K562 treated with DMSO at 1 percent for 48 hours (cell line): ENCODE measurements around the gene CEP85L. TPM values are rescaled to one million over a fixed set of nuclear protein-coding genes. Genes with fewer than 3 reads are reported as not detected.

Experiments used
- total RNA-seq: library from RNA; unstranded; fragments of 300-600 nt; gene quantifications from 2 replicates; pipeline ENCODE4 v1.2.3, GENCODE V29; 2022; ENCODE audit warnings: low replicate concordance; ENCODE audit errors: extremely low read depth

CEP85L gene
- total RNA-seq = not detected in 2 replicates

DNA sequence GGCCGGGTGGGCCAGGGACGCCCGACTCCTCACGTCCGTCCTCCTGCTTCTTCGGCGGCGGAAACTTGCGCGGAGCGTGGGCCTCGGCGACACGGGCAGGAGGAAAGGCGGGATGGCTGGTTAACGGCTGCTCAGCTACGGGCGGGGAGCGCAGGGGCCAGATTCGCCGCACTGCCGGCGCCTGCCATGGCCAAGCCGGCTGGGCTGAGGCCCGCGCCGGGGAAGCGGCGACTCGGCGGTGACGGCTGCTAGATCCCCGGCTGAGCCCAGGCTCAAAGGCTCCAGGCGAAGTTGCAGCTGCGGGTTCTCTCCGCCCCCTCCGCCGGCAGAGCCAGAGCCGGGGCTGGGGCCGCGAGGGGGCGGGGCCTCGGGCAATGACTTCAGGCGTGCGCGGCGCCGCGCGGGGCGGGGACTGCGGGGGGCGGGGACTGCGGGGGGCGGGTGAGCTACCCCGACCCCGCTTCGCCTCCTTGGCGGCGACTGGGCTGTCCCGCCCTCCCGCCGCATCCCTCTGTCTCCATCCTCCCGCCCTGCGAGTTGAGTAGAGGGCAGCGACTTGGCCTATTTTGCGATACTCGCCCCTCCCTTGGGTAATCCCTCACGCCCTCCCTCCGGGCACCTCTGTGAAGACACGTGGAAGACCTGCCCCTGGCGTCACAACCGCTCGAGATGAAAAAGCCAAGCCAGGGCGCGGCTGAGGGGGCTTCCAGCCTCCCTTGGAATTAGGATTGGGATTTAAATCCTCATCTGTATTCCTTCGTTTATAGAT lies at the start of gene CEP85L:
Gene CEP85L, minus strand, starts transcription at position 310 of the 769 bp plus-strand sequence. CDS start 322 bp downstream, outside the sequence.

DNA sequence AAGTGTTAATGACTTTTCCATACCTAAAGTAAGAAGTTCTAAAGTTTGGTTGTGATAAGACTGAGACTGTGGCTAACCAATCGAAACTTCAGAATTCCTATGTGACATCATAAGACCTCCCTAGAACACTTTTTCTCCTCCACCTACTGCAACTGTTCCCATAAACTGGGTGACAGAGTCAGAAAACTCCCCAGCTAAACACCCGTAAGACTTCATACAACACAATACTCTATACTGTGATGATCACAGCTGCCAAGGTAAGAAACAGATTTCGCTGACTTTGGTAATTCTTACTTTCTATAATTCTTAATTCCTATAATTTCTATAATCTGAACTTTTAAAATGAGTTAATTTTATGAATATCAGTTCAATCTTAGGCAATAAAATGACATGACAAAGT lies 103.3 kb downstream of the CEP85L start, which contains the start of gene PLN:
Gene PLN, plus strand, starts transcription at position 161 of the 400 bp plus-strand sequence. CDS start 10,626 bp downstream, outside the sequence.

Other genes with a start within 250 kb of the CEP85L start
- gene PLN, start 103.3 kb downstream of the CEP85L start, total RNA-seq = not detected in 2 replicates
- not detected in 2 replicates for gene ASF1A, start 242.6 kb upstream of the CEP85L start, total RNA-seq